WTC11 (cell line): Measurements from ENCODE around the gene PPAT. TPM values are rescaled to one million over a fixed set of nuclear protein-coding genes. Genes with fewer than 3 reads are reported as not detected.

Experiments used
- ATAC-seq: fragments of 200-7000 bp; cut with Tn5 transposase; 2 replicates; pipeline ENCODE4 v1.10.0; 2021; ENCODE audit warnings: mild to moderate bottlenecking, moderate library complexity
- CTCF ChIA-PET: fragments of 300-600 bp; sonication (Branson Sonifier 250); formaldehyde crosslinking; loops from one replicate; lab custom pipeline; 2021; ENCODE audit warnings: antibody characterized with exemption; lab: Charles Lee
- POLR2A ChIA-PET: fragments of 350-600 bp; sonication (Branson Sonifier 250); formaldehyde crosslinking; loops from one replicate; lab custom pipeline; 2021; ENCODE audit warnings: antibody characterized with exemption; lab: Charles Lee
- DNase-seq: peaks from one replicate; pipeline ENCODE4 v3.0.0; 2021; ENCODE audit warnings: low spot score
- H3K27ac Mint-ChIP-seq: 2 replicates; pipeline ENCODE4 v1.8.0; 2021; ENCODE audit warnings: mixed read lengths
- H3K27me3 Mint-ChIP-seq: 2 replicates; pipeline ENCODE4 v1.8.0; 2021; ENCODE audit warnings: low read depth, mild to moderate bottlenecking, moderate library complexity, mixed read lengths
- H3K36me3 Mint-ChIP-seq: 2 replicates; pipeline ENCODE4 v1.8.0; 2021; ENCODE audit warnings: mixed read lengths
- H3K4me1 Mint-ChIP-seq: 2 replicates; pipeline ENCODE4 v1.8.0; 2022; ENCODE audit warnings: mixed read lengths
- H3K4me3 Mint-ChIP-seq: 2 replicates; pipeline ENCODE4 v1.8.0; 2021; ENCODE audit warnings: mild to moderate bottlenecking, moderate library complexity, mixed read lengths
- H3K9me3 Mint-ChIP-seq: 2 replicates; pipeline ENCODE4 v1.8.0; 2021; ENCODE audit warnings: mixed read lengths
- CTCF ChIP-seq: fragments of 200-600 bp; IDR thresholded peaks from 2 replicates; pipeline ENCODE4 v1.8.0; 2022; ENCODE audit warnings: antibody characterized with exemption
- ESRRA ChIP-seq: sonication (generic); formaldehyde crosslinking; IDR thresholded peaks from 2 replicates; pipeline ENCODE4 v1.8.1; 2022; ENCODE audit warnings: mild to moderate bottlenecking, missing genetic modification reagents, borderline replicate concordance
- FOXJ3 ChIP-seq: sonication (generic); formaldehyde crosslinking; IDR thresholded peaks from 2 replicates; pipeline ENCODE4 v1.9.0; 2021; ENCODE audit warnings: missing genetic modification reagents, mild to moderate bottlenecking, borderline replicate concordance
- NFE2L1 ChIP-seq: sonication (generic); formaldehyde crosslinking; IDR thresholded peaks from 2 replicates; pipeline ENCODE4 v1.8.1; 2023; ENCODE audit warnings: missing genetic modification reagents
- ZNF121 ChIP-seq: sonication (generic); formaldehyde crosslinking; IDR thresholded peaks from 2 replicates; pipeline ENCODE4 v1.8.0; 2023; ENCODE audit warnings: missing genetic modification reagents
- ZNF219 ChIP-seq: sonication (generic); formaldehyde crosslinking; IDR thresholded peaks from 2 replicates; pipeline ENCODE4 v1.8.0; 2023; ENCODE audit warnings: missing genetic modification reagents, mild to moderate bottlenecking, borderline replicate concordance
- ZNF416 ChIP-seq: fragments of 250-450 bp; sonication (Bioruptor Pico); IDR thresholded peaks from 2 replicates; pipeline ENCODE4 v1.9.0; 2021; ENCODE audit warnings: mild to moderate bottlenecking, inconsistent platforms
- total RNA-seq: library from RNA; stranded (reverse); gene quantifications from 3 replicates; pipeline ENCODE4 v1.2.3, GENCODE V29; 2021
- TF ChIP-seq, protein P1 (sequence below): sonication (generic); formaldehyde crosslinking; IDR thresholded peaks from 2 replicates; pipeline ENCODE4 v1.8.0; 2022; ENCODE audit warnings: missing genetic modification reagents
- TF ChIP-seq, protein P2 (sequence below): sonication (generic); formaldehyde crosslinking; IDR thresholded peaks from 2 replicates; pipeline ENCODE4 v1.8.0; 2023; ENCODE audit warnings: mild to moderate bottlenecking, missing genetic modification reagents
- TF ChIP-seq, protein P3 (sequence below): fragments of 250-450 bp; sonication (Bioruptor Pico); IDR thresholded peaks from 2 replicates; pipeline ENCODE4 v1.9.0; 2021; ENCODE audit warnings: mild to moderate bottlenecking, borderline replicate concordance
- TF ChIP-seq, protein P4 (sequence below): sonication (generic); formaldehyde crosslinking; IDR thresholded peaks from 2 replicates; pipeline ENCODE4 v1.8.1; 2022; ENCODE audit warnings: low read depth, mild to moderate bottlenecking, moderate library complexity, missing genetic modification reagents, borderline replicate concordance

PPAT gene
- total RNA-seq, 1 experiment from 2014 or later = 83.4 TPM

DNA sequence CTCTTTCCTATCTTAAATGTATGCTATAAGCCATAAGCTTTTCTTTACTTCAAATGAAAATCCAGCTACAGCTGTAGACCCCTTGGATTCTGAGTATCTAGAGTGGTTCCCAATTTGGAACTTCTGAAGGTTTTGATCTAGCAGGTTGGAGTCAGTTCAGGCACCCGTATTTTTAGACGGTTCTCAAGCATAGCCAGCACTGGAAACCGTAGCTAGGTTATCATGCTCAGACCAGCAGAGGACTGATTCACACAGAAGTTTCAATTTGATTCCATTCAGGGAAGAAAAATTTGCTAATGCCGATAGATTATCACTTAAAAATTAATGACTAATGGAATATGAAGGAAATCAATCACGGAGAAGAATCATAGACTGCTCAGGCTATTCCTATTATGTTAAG, 11.2 kb downstream of the PPAT start (continued):
- TF ChIP-seq, protein P1, sequence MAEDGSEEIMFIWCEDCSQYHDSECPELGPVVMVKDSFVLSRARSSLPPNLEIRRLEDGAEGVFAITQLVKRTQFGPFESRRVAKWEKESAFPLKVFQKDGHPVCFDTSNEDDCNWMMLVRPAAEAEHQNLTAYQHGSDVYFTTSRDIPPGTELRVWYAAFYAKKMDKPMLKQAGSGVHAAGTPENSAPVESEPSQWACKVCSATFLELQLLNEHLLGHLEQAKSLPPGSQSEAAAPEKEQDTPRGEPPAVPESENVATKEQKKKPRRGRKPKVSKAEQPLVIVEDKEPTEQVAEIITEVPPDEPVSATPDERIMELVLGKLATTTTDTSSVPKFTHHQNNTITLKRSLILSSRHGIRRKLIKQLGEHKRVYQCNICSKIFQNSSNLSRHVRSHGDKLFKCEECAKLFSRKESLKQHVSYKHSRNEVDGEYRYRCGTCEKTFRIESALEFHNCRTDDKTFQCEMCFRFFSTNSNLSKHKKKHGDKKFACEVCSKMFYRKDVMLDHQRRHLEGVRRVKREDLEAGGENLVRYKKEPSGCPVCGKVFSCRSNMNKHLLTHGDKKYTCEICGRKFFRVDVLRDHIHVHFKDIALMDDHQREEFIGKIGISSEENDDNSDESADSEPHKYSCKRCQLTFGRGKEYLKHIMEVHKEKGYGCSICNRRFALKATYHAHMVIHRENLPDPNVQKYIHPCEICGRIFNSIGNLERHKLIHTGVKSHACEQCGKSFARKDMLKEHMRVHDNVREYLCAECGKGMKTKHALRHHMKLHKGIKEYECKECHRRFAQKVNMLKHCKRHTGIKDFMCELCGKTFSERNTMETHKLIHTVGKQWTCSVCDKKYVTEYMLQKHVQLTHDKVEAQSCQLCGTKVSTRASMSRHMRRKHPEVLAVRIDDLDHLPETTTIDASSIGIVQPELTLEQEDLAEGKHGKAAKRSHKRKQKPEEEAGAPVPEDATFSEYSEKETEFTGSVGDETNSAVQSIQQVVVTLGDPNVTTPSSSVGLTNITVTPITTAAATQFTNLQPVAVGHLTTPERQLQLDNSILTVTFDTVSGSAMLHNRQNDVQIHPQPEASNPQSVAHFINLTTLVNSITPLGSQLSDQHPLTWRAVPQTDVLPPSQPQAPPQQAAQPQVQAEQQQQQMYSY (CRISPR knock-in tag) = no peak
- no peak for TF ChIP-seq NFE2L1
- TF ChIP-seq ZNF416 (CRISPR knock-in tag) = no peak
- no peak for TF ChIP-seq FOXJ3
- TF ChIP-seq, all 79 proteins: peak for 0

DNA sequence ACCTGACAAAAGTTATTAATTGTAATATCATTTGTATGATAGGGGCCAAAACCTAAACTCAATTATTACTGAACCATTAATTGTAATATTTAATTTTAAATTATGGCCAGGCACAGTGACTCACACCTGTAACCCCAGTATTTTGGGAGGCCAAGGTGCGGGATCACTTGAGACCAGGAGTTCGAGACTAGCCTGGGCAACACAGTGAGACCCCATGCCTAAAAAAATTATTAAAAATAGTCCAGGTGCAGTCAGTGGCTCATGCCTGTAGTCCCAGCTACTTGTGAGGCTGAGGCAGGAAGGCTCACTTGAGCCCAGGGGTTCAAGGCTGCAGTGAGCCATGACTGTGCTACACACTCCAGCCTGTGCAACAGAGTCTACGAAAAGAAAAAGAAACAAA, 18.0 kb downstream of the PPAT start:
- ChIA-PET CTCF (interaction anchor here (1.0 kb wide), 1 partner anchor 18 kb away, joined by 3 read pairs; the partner anchor contains the start of gene PPAT), POLR2A (interaction anchor here (1.9 kb wide), 1 partner anchor 18 kb away, joined by 7 read pairs; the partner anchor contains the start of genes PAICS and PPAT)
- TF ChIP-seq ZNF219 (CRISPR knock-in tag) (no peak), ESRRA (no peak), ZNF121 (peak; percentile 72; the same call in 1 of the 2 replicates), CTCF (no peak)
- TF ChIP-seq, protein P2, sequence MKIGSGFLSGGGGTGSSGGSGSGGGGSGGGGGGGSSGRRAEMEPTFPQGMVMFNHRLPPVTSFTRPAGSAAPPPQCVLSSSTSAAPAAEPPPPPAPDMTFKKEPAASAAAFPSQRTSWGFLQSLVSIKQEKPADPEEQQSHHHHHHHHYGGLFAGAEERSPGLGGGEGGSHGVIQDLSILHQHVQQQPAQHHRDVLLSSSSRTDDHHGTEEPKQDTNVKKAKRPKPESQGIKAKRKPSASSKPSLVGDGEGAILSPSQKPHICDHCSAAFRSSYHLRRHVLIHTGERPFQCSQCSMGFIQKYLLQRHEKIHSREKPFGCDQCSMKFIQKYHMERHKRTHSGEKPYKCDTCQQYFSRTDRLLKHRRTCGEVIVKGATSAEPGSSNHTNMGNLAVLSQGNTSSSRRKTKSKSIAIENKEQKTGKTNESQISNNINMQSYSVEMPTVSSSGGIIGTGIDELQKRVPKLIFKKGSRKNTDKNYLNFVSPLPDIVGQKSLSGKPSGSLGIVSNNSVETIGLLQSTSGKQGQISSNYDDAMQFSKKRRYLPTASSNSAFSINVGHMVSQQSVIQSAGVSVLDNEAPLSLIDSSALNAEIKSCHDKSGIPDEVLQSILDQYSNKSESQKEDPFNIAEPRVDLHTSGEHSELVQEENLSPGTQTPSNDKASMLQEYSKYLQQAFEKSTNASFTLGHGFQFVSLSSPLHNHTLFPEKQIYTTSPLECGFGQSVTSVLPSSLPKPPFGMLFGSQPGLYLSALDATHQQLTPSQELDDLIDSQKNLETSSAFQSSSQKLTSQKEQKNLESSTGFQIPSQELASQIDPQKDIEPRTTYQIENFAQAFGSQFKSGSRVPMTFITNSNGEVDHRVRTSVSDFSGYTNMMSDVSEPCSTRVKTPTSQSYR (CRISPR knock-in tag) = no peak
- TF ChIP-seq, protein P3, sequence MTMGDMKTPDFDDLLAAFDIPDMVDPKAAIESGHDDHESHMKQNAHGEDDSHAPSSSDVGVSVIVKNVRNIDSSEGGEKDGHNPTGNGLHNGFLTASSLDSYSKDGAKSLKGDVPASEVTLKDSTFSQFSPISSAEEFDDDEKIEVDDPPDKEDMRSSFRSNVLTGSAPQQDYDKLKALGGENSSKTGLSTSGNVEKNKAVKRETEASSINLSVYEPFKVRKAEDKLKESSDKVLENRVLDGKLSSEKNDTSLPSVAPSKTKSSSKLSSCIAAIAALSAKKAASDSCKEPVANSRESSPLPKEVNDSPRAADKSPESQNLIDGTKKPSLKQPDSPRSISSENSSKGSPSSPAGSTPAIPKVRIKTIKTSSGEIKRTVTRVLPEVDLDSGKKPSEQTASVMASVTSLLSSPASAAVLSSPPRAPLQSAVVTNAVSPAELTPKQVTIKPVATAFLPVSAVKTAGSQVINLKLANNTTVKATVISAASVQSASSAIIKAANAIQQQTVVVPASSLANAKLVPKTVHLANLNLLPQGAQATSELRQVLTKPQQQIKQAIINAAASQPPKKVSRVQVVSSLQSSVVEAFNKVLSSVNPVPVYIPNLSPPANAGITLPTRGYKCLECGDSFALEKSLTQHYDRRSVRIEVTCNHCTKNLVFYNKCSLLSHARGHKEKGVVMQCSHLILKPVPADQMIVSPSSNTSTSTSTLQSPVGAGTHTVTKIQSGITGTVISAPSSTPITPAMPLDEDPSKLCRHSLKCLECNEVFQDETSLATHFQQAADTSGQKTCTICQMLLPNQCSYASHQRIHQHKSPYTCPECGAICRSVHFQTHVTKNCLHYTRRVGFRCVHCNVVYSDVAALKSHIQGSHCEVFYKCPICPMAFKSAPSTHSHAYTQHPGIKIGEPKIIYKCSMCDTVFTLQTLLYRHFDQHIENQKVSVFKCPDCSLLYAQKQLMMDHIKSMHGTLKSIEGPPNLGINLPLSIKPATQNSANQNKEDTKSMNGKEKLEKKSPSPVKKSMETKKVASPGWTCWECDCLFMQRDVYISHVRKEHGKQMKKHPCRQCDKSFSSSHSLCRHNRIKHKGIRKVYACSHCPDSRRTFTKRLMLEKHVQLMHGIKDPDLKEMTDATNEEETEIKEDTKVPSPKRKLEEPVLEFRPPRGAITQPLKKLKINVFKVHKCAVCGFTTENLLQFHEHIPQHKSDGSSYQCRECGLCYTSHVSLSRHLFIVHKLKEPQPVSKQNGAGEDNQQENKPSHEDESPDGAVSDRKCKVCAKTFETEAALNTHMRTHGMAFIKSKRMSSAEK = no peak
- TF ChIP-seq, protein P4, sequence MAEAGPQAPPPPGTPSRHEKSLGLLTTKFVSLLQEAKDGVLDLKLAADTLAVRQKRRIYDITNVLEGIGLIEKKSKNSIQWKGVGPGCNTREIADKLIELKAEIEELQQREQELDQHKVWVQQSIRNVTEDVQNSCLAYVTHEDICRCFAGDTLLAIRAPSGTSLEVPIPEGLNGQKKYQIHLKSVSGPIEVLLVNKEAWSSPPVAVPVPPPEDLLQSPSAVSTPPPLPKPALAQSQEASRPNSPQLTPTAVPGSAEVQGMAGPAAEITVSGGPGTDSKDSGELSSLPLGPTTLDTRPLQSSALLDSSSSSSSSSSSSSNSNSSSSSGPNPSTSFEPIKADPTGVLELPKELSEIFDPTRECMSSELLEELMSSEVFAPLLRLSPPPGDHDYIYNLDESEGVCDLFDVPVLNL (CRISPR knock-in tag) = no peak
- DNase-seq = no peak
- Mint-ChIP-seq H3K36me3 (peaks cover 15% of the 10 kb centered on the region), H3K4me1 (peaks cover 28% of the 10 kb centered on the region), H3K27ac (no peak overlapping the region), H3K9me3 (peaks cover 10% of the 10 kb centered on the region), H3K27me3 (no peaks in the 10 kb centered on the region), H3K4me3 (no peak overlapping the region)
- no peak for ATAC-seq
